ENCODE measurements around the gene ASB8.

ASB8 gene

DNA sequence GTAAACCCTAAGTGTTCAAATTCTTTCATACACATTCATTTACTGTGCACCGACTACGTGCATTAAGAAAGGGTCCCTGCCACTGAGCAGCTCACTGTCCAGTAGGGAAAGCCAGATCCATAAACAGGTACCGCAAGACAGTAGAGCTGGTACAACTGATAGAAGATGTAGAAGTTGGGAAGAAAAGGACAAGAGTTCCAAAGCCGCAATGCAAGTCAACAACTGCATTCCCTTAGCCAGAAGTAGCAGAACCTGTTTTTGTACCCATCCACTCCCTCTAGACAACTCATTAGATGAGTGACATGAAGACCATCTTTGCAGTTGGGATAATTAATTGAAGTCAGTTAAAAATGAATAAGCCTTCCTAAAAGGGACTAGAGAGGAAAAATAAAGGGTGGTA is 52.8 kb downstream of the ASB8 start:
- no peak for DNase-seq (ENCODE audit: low spot score)
